ENCODE data around the gene AKIRIN1. TPM values are rescaled to one million over a fixed set of nuclear protein-coding genes. Genes with fewer than 3 reads are reported as not detected.
"Not testable (repeated sequence)": the region's sequence is repeated elsewhere in the genome, so short reads cannot be mapped to it uniquely, and the experiment has no call there.

The AKIRIN1 gene
- total and polyA plus RNA-seq, 5 experiments from 2014 or later: 74.5 to 99.2 (median 92.9) TPM

- Mint-ChIP-seq H3K36me3 (peaks cover 6 to 71% (median 15%) of the 10 kb centered on the region in 3 donors), H3K9me3 (no peaks in the 10 kb centered on the region), H3K27me3 (no peaks in the 10 kb centered on the region), H3K27ac (peak overlapping the region; percentile 15 to 95 (median 86)), H3K4me3 (peak overlapping the region in 9 of 10 donors; percentile 31 to 79 (median 72)), H3K4me1 (peaks cover 34 to 63% (median 54%) of the 10 kb centered on the region in 4 donors)
- POLR2A ChIA-PET: interaction anchor here (1.0 to 2.0 kb wide), 3 partner anchors 20 to 68 kb away, joined by 3 to 11 read pairs (median 8); partner anchors contain the start of gene NDUFS5
- ATAC-seq (peak; percentile 26 to 42), DNase-seq (peak in 1 of 10 donors; percentile 33)
Observed at GRCh38 chr1:38997901-38998190, 6.8 kb downstream of the AKIRIN1 start.

- ATAC-seq (no peak), DNase-seq (no peak)
- H3K36me3 Mint-ChIP-seq: peaks cover 6 to 87% (median 30%) of the 10 kb centered on the region in 3 donors
- no peaks in the 10 kb centered on the region for H3K27me3 Mint-ChIP-seq
- H3K4me3 Mint-ChIP-seq: no peak overlapping the region
- H3K27ac Mint-ChIP-seq: peak overlapping the region in 8 of 10 donors; percentile 9 to 76 (median 43)
- peaks cover 24 to 31% (median 28%) of the 10 kb centered on the region in 4 donors for H3K4me1 Mint-ChIP-seq
- POLR2A ChIA-PET: no interaction called here
- no peaks in the 10 kb centered on the region for H3K9me3 Mint-ChIP-seq
Observed at GRCh38 chr1:39001516-39002421, 10.7 kb downstream of the AKIRIN1 start.

GRCh38 chr1:39003281-39003680, 12.2 kb downstream of the AKIRIN1 start:
- Mint-ChIP-seq H3K27ac (peak overlapping the region in 5 of 10 donors; percentile 3 to 78 (median 36)), H3K4me1 (peaks cover 14 to 15% (median 14%) of the 10 kb centered on the region in 4 donors), H3K4me3 (no peak overlapping the region), H3K27me3 (no peaks in the 10 kb centered on the region), H3K9me3 (no peaks in the 10 kb centered on the region), H3K36me3 (peaks cover 6 to 96% (median 31%) of the 10 kb centered on the region in 3 donors)
- ATAC-seq: no peak
- POLR2A ChIA-PET: interaction anchor here (0.5 to 0.9 kb wide), 3 partner anchors 26 to 124 kb away, joined by 3 read pairs; no protein-coding TSS in a partner anchor
- DNase-seq: no peak

- peak overlapping the region in 5 of 10 donors; percentile 3 to 49 (median 14) for H3K27ac Mint-ChIP-seq
- H3K36me3 Mint-ChIP-seq: peaks cover 6 to 98% (median 33%) of the 10 kb centered on the region in 3 donors
Observed at GRCh38 chr1:39003794-39004193, 12.7 kb downstream of the AKIRIN1 start.

GRCh38 chr1:39006287-39006686, 15.2 kb downstream of the AKIRIN1 start:
- POLR2A ChIA-PET: no interaction called here
- Mint-ChIP-seq H3K9me3 (no peaks in the 10 kb centered on the region), H3K4me1 (peaks cover 6 to 10% (median 7%) of the 10 kb centered on the region in 4 donors), H3K27ac (peak overlapping the region in 2 of 10 donors; percentile 31 to 44), H3K27me3 (no peaks in the 10 kb centered on the region), H3K36me3 (peaks cover 6 to 93% (median 30%) of the 10 kb centered on the region in 3 donors), H3K4me3 (no peak overlapping the region)
- no peak for DNase-seq
- no peak for ATAC-seq

More at GRCh38 chr1:39003794-39004193, 12.7 kb downstream of the AKIRIN1 start:
- no peak for DNase-seq
- POLR2A ChIA-PET: interaction anchor here (0.5 to 0.9 kb wide), 2 partner anchors 27 to 54 kb away, joined by 3 read pairs; no protein-coding TSS in a partner anchor
- Mint-ChIP-seq H3K9me3 (no peaks in the 10 kb centered on the region), H3K4me1 (peaks cover 13 to 14% (median 13%) of the 10 kb centered on the region in 4 donors), H3K4me3 (no peak overlapping the region), H3K27me3 (no peaks in the 10 kb centered on the region)
- no peak for ATAC-seq

GRCh38 chr1:39006726-39007645, 15.9 kb downstream of the AKIRIN1 start:
- Mint-ChIP-seq H3K27me3 (no peaks in the 10 kb centered on the region), H3K4me1 (peaks cover 2 to 7% (median 6%) of the 10 kb centered on the region in 4 donors), H3K4me3 (no peak overlapping the region), H3K36me3 (peaks cover under 1 to 91% (median 29%) of the 10 kb centered on the region in 3 donors), H3K9me3 (no peaks in the 10 kb centered on the region), H3K27ac (peak overlapping the region in 4 of 10 donors; percentile 15 to 84 (median 45))
- ATAC-seq: no peak
- POLR2A ChIA-PET: no interaction called here
- DNase-seq: no peak

GRCh38 chr1:39014956-39015355, 23.9 kb downstream of the AKIRIN1 start:
- not testable (repeated sequence) for ATAC-seq, DNase-seq, H3K27ac Mint-ChIP-seq, H3K4me3 Mint-ChIP-seq, H3K27me3 Mint-ChIP-seq, H3K9me3 Mint-ChIP-seq, H3K4me1 Mint-ChIP-seq
- peaks cover 0 to 26% (median 4%) of the 10 kb centered on the region in 3 donors for H3K36me3 Mint-ChIP-seq
- POLR2A ChIA-PET: interaction anchor here (0.5 kb wide), 1 partner anchor 18 kb away, joined by 3 read pairs; no protein-coding TSS in a partner anchor

GRCh38 chr1:39016604-39017171, 25.6 kb downstream of the AKIRIN1 start:
- peak overlapping the region in 4 of 10 donors; percentile 22 to 63 (median 43) for H3K27ac Mint-ChIP-seq
- peaks cover 0 to 15% (median 2%) of the 10 kb centered on the region in 3 donors for H3K36me3 Mint-ChIP-seq
- ATAC-seq (no peak), DNase-seq (no peak)
- no peak overlapping the region for H3K4me3 Mint-ChIP-seq
- H3K4me1 Mint-ChIP-seq: peaks cover 0 to 4% (median under 1%) of the 10 kb centered on the region in 4 donors
- no peaks in the 10 kb centered on the region for H3K9me3 Mint-ChIP-seq
- H3K27me3 Mint-ChIP-seq: peaks cover 0 to 2% (median 0%) of the 10 kb centered on the region in 5 donors
- POLR2A ChIA-PET: no interaction called here

GRCh38 chr1:39017266-39017665, 26.2 kb downstream of the AKIRIN1 start:
- ATAC-seq (no peak), DNase-seq (no peak)
- H3K27ac Mint-ChIP-seq: peak overlapping the region in 1 of 10 donors; percentile 33
- no peaks in the 10 kb centered on the region for H3K9me3 Mint-ChIP-seq
- H3K4me3 Mint-ChIP-seq: no peak overlapping the region
- H3K36me3 Mint-ChIP-seq: peaks cover 0 to 10% (median 2%) of the 10 kb centered on the region in 3 donors
- POLR2A ChIA-PET: no interaction called here
- H3K27me3 Mint-ChIP-seq: peaks cover 0 to 2% (median 0%) of the 10 kb centered on the region in 5 donors
- peaks cover 0 to 2% (median under 1%) of the 10 kb centered on the region in 4 donors for H3K4me1 Mint-ChIP-seq

GRCh38 chr1:39020494-39020893, 29.4 kb downstream of the AKIRIN1 start:
- not testable (repeated sequence) for H3K4me1 Mint-ChIP-seq, DNase-seq, H3K9me3 Mint-ChIP-seq, ATAC-seq, H3K4me3 Mint-ChIP-seq, H3K27ac Mint-ChIP-seq, H3K36me3 Mint-ChIP-seq, H3K27me3 Mint-ChIP-seq
- POLR2A ChIA-PET: interaction anchor here (0.6 kb wide), 1 partner anchor 147 kb away, joined by 3 read pairs; no protein-coding TSS in a partner anchor

GRCh38 chr1:39021426-39021825, 30.4 kb downstream of the AKIRIN1 start:
- Mint-ChIP-seq H3K4me1 (peaks cover 3 to 13% (median 9%) of the 10 kb centered on the region in 4 donors), H3K9me3 (no peaks in the 10 kb centered on the region), H3K27me3 (peaks cover 0 to 2% (median 0%) of the 10 kb centered on the region in 5 donors), H3K27ac (no peak overlapping the region), H3K36me3 (peaks cover 0 to under 1% (median 0%) of the 10 kb centered on the region in 3 donors), H3K4me3 (no peak overlapping the region)
- POLR2A ChIA-PET: interaction anchor here (0.6 to 0.7 kb wide), 3 partner anchors 148 to 1559 kb away, joined by 3 to 7 read pairs (median 3); no protein-coding TSS in a partner anchor
- ATAC-seq (no peak), DNase-seq (no peak)
